ENCODE data around the gene SMG6.
"Not testable (repeated sequence)": the region's sequence is repeated elsewhere in the genome, so short reads cannot be mapped to it uniquely, and the experiment has no call there.

The SMG6 gene

GRCh38 chr17:2259769-2260536, 43.6 kb downstream of the SMG6 start:
- DNase-seq, result peak; percentile 65

GRCh38 chr17:2258830-2259229, 44.8 kb downstream of the SMG6 start:
- DNase-seq, result not testable (repeated sequence)

- DNase-seq, result no peak
Observed at GRCh38 chr17:2253768-2254406, 49.7 kb downstream of the SMG6 start.

GRCh38 chr17:2253362-2253761, 50.2 kb downstream of the SMG6 start:
- DNase-seq, result no peak

GRCh38 chr17:2251098-2251497, 52.5 kb downstream of the SMG6 start:
- DNase-seq, result no peak

GRCh38 chr17:2250140-2251095, 53.2 kb downstream of the SMG6 start:
- peak; percentile 43 for DNase-seq

- no peak for DNase-seq
Observed at GRCh38 chr17:2247005-2247404, 56.6 kb downstream of the SMG6 start.

- peak; percentile 84 for DNase-seq
Observed at GRCh38 chr17:2244545-2245525, 58.8 kb downstream of the SMG6 start.

- no peak for DNase-seq
Observed at GRCh38 chr17:2243953-2244352, 59.6 kb downstream of the SMG6 start.

GRCh38 chr17:2241823-2242222, 61.8 kb downstream of the SMG6 start:
- DNase-seq, result no peak

GRCh38 chr17:2240541-2240940, 63.0 kb downstream of the SMG6 start:
- no peak for DNase-seq

GRCh38 chr17:2239882-2240430, 63.6 kb downstream of the SMG6 start:
- DNase-seq, result no peak

- no peak for DNase-seq
Observed at GRCh38 chr17:2239170-2239551, 64.4 kb downstream of the SMG6 start.

GRCh38 chr17:2238432-2239169, 65.0 kb downstream of the SMG6 start:
- DNase-seq, result no peak

GRCh38 chr17:2237950-2238349, 65.6 kb downstream of the SMG6 start:
- no peak for DNase-seq

- no peak for DNase-seq
Observed at GRCh38 chr17:2237521-2237921, 66.1 kb downstream of the SMG6 start.

- no peak for DNase-seq
Observed at GRCh38 chr17:2235792-2236366, 67.7 kb downstream of the SMG6 start.

GRCh38 chr17:2235265-2235664, 68.3 kb downstream of the SMG6 start:
- no peak for DNase-seq

GRCh38 chr17:2233441-2233947, 70.1 kb downstream of the SMG6 start:
- no peak for DNase-seq

- no peak for DNase-seq
Observed at GRCh38 chr17:2232244-2232638, 71.3 kb downstream of the SMG6 start.

- no peak for DNase-seq
Observed at GRCh38 chr17:2230877-2231276, 72.7 kb downstream of the SMG6 start.
